ENCODE results near the gene TBC1D9. TPM values are rescaled to one million over a fixed set of nuclear protein-coding genes. Genes with fewer than 3 reads are reported as not detected.

Gene TBC1D9
- total RNA-seq, 6 experiments from 2014 or later: 6.6 to 17.9 (median 9.4) TPM

- no peak overlapping the region for H3K27ac ChIP-seq
- TF ChIP-seq CTCF (IDR thresholded peaks at IDR 0.05): no peak
- peaks cover 0 to 13% (median 0%) of the 10 kb centered on the region in 4 donors for H3K36me3 ChIP-seq
- no peaks in the 10 kb centered on the region for H3K9me3 ChIP-seq
- no peak for ATAC-seq
- no peak for DNase-seq
- 90% methylated on average over 4 of the region's 4 CpGs for WGBS (ENCODE audit: insufficient coverage, low coverage, low lambda C conversion rate, missing lambda C conversion rate)
- no peak overlapping the region for H3K4me3 ChIP-seq
- intact Hi-C loops (cut with DNase I): no loop called here
- no peaks in the 10 kb centered on the region for H3K4me1 ChIP-seq
- H3K27me3 ChIP-seq: no peaks in the 10 kb centered on the region
Measured at GRCh38 chr4:140672416-140672815, 83.8 kb downstream of the TBC1D9 start.

- intact Hi-C loops (cut with DNase I): no loop called here
- Histone ChIP-seq H3K9me3 (no peaks in the 10 kb centered on the region), H3K4me3 (no peak overlapping the region), H3K27ac (peak overlapping the region in 1 of 3 donors; percentile 45), H3K4me1 (no peaks in the 10 kb centered on the region), H3K27me3 (no peaks in the 10 kb centered on the region), H3K36me3 (peaks cover 0 to 13% (median 0%) of the 10 kb centered on the region in 4 donors)
- no peak for TF ChIP-seq CTCF (IDR thresholded peaks at IDR 0.05)
- TF ChIP-seq POLR2A (IDR thresholded peaks at IDR 0.05): no peak
- DNase-seq (no peak), ATAC-seq (no peak)
- WGBS (ENCODE audit: insufficient coverage, low coverage, low lambda C conversion rate, missing lambda C conversion rate): 91% methylated on average over 1 of the region's 1 CpG
Measured at GRCh38 chr4:140668111-140668510, 88.1 kb downstream of the TBC1D9 start.

- WGBS (ENCODE audit: insufficient coverage, low coverage, low lambda C conversion rate, missing lambda C conversion rate): 39% methylated on average over 7 of the region's 11 CpGs
- no peaks in the 10 kb centered on the region for H3K27me3 ChIP-seq
- peak in 2 of 3 donors; percentile 45 to 46 for DNase-seq
- H3K9me3 ChIP-seq: no peaks in the 10 kb centered on the region
- no peak overlapping the region for H3K4me3 ChIP-seq
- TF ChIP-seq POLR2A (IDR thresholded peaks at IDR 0.05) (no peak), CTCF (IDR thresholded peaks at IDR 0.05) (no peak)
- no peaks in the 10 kb centered on the region for H3K4me1 ChIP-seq
- H3K36me3 ChIP-seq: peaks cover 0 to 13% (median under 1%) of the 10 kb centered on the region in 4 donors
- peak overlapping the region; percentile 27 to 45 (median 31) for H3K27ac ChIP-seq
- intact Hi-C loops (cut with DNase I): no loop called here
- ATAC-seq: peak; percentile 80 to 96 (median 84)
Measured at GRCh38 chr4:140666889-140667614, 89.1 kb downstream of the TBC1D9 start.

- Histone ChIP-seq H3K27me3 (no peaks in the 10 kb centered on the region), H3K36me3 (peaks cover 0 to 24% (median under 1%) of the 10 kb centered on the region in 4 donors), H3K9me3 (no peaks in the 10 kb centered on the region), H3K4me1 (no peaks in the 10 kb centered on the region), H3K27ac (no peak overlapping the region), H3K4me3 (no peak overlapping the region)
- DNase-seq: no peak
- intact Hi-C loops (cut with DNase I): no loop called here
- WGBS (ENCODE audit: insufficient coverage, low coverage, low lambda C conversion rate, missing lambda C conversion rate): 60% methylated on average over 3 of the region's 3 CpGs
- TF ChIP-seq CTCF (IDR thresholded peaks at IDR 0.05) (no peak), POLR2A (IDR thresholded peaks at IDR 0.05) (no peak)
- ATAC-seq: no peak
Measured at GRCh38 chr4:140662082-140662869, 93.9 kb downstream of the TBC1D9 start.

Data from right lobe of liver (tissue), 6 donors.